Activated B cell treated with CpG ODN at 0.5 μM for 24 hours (primary cell): ENCODE results near the gene UQCRH. TPM values are rescaled to one million over a fixed set of nuclear protein-coding genes. Genes with fewer than 3 reads are reported as not detected.

Experiments used
- ATAC-seq: fragments of 200-7000 bp; cut with Tn5 transposase; one replicate; pipeline ENCODE4 v1.10.0; 2021; ENCODE audit warnings: low read depth, mild to moderate bottlenecking, moderate library complexity
- CTCF ChIA-PET: fragments of 350-600 bp; sonication (Branson Sonifier 250); formaldehyde crosslinking; loops from one replicate; lab custom pipeline; 2021; ENCODE audit warnings: antibody characterized with exemption; lab: Charles Lee
- POLR2A ChIA-PET: fragments of 350-600 bp; sonication (Branson Sonifier 250); formaldehyde crosslinking; loops from one replicate; lab custom pipeline; 2021; ENCODE audit warnings: antibody characterized with exemption; lab: Charles Lee
- DNase-seq: peaks from one replicate; pipeline ENCODE4 v3.0.0; 2022
- H3K27ac Mint-ChIP-seq: one replicate; pipeline ENCODE4 v1.8.0; 2020; ENCODE audit warnings: mixed read lengths
- H3K27me3 Mint-ChIP-seq: one replicate; pipeline ENCODE4 v1.8.0; 2021; ENCODE audit warnings: mixed read lengths
- H3K36me3 Mint-ChIP-seq: one replicate; pipeline ENCODE4 v1.8.0; 2021; ENCODE audit warnings: low read depth, mixed read lengths
- H3K4me1 Mint-ChIP-seq: one replicate; pipeline ENCODE4 v1.8.0; 2021; ENCODE audit warnings: mixed read lengths
- H3K4me3 Mint-ChIP-seq: one replicate; pipeline ENCODE4 v1.8.0; 2020; ENCODE audit warnings: mild to moderate bottlenecking, mixed read lengths
- H3K9me3 Mint-ChIP-seq: one replicate; pipeline ENCODE4 v1.8.0; 2020; ENCODE audit warnings: mixed read lengths
- CTCF ChIP-seq: fragments of 200-600 bp; IDR thresholded peaks from one replicate; pipeline ENCODE4 v1.8.0; 2022; ENCODE audit warnings: antibody characterized with exemption, mild to moderate bottlenecking
- intact Hi-C: fragments of 100-400 bp; cut with micrococcal nuclease; formaldehyde crosslinking; loops from one replicate; pipeline ENCODE4 v1.15.1; 2024
- total RNA-seq: library from RNA; stranded (reverse); gene quantifications from 2 replicates; pipeline ENCODE4 v1.2.3, GENCODE V29; 2022

UQCRH gene
- total RNA-seq, 1 donor from 2014 or later: 243 TPM

DNA sequence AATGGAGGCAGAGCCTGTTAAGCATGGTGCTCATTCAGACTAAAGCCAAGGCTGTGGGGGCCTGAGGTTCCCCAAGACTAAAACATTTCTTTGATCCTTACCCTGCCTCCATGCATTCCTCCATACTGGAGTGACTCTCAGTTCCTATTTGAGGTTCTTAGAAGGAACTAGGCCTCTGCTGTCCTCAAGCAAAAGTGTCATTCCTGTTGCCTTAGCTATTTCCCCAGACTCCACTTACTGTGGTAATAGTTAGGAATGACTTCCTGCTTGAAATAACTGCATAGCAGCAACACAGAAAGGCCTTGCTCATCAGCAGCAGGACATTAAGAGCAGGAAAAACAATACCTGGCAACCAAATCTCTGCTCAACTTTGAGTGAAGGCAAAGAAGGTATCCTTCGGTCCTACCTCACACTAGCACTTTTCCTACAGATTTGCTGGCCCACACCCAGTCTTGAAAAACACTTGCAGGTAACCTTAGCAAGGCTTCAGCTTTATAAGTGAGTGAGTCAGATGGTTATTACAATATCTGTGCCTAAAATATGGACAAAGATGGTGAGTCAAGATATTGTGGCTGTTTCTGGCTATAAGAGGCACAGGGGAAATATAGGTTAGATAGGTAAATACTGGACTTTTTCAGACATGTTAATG lies 14.9 kb upstream of the UQCRH start:
- DNase-seq: no peak
- intact Hi-C loops: no loop called here
- CTCF ChIA-PET: no interaction called here
- Mint-ChIP-seq H3K9me3 (no peaks in the 10 kb centered on the region), H3K27ac (no peak overlapping the region), H3K4me1 (no peaks in the 10 kb centered on the region), H3K27me3 (no peaks in the 10 kb centered on the region), H3K4me3 (no peak overlapping the region), H3K36me3 (peaks cover 61% of the 10 kb centered on the region)
- no peak for TF ChIP-seq CTCF
- no peak for ATAC-seq
- POLR2A ChIA-PET: no interaction called here

DNA sequence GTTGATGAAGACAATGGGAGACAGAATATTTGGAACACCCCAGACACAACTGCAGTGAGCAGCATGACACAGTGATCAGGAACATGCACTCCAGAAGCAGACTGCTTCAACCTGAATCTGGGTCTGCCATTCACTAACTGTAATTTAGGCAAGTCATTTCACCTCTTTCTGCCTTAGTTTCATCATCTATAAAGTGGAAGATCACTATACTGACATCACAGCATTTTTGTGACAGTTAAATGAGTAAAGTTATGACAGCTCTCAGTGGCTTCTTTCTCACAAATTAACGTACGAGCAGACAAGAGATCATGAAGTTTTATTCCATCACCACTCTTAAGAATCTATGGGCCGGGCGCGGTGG lies 14.4 kb upstream of the UQCRH start:
- POLR2A ChIA-PET: no interaction called here
- CTCF ChIA-PET: no interaction called here

DNA sequence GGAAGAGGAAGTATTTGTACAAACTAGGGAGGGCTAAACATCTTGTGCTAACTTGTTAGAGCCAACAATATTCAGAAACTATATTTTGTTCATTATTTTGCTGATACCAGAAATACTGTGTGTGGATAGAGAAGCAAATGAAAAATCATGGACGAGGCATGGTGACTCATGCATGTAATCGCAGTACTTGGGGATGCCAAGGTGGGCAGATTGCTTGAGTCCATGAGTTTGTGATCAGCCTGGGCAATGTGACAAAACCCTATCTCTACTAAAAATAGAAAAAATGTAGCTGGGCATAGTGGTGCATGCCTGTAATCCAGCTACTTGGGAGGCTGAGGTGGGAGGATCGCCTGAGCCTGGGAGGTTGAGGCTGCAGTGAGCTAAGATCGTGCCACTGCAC lies 13.5 kb upstream of the UQCRH start:
- H3K4me1 Mint-ChIP-seq: no peaks in the 10 kb centered on the region
- no peaks in the 10 kb centered on the region for H3K27me3 Mint-ChIP-seq
- POLR2A ChIA-PET: interaction anchor here (1.5 kb wide), 1 partner anchor 13 kb away, joined by 4 read pairs; the partner anchor contains the start of genes LRRC41 and UQCRH
- no peak for DNase-seq
- CTCF ChIA-PET: no interaction called here
- no peak overlapping the region for H3K27ac Mint-ChIP-seq
- no peak overlapping the region for H3K4me3 Mint-ChIP-seq
- intact Hi-C loops: no loop called here
- no peaks in the 10 kb centered on the region for H3K9me3 Mint-ChIP-seq
- H3K36me3 Mint-ChIP-seq: peaks cover 52% of the 10 kb centered on the region
- no peak for TF ChIP-seq CTCF
- ATAC-seq: no peak

More for the DNA sequence above, 14.4 kb upstream of the UQCRH start:
- no peak for DNase-seq
- Mint-ChIP-seq H3K36me3 (peaks cover 59% of the 10 kb centered on the region), H3K27me3 (no peaks in the 10 kb centered on the region), H3K4me1 (no peaks in the 10 kb centered on the region), H3K9me3 (no peaks in the 10 kb centered on the region), H3K4me3 (no peak overlapping the region), H3K27ac (no peak overlapping the region)
- TF ChIP-seq CTCF: no peak
- intact Hi-C loops: no loop called here
- no peak for ATAC-seq

- no peak for ATAC-seq
- intact Hi-C loops: no loop called here
- CTCF ChIA-PET: interaction anchor here (9.9 kb wide), 1 partner anchor 52 kb away, joined by 62 read pairs; no protein-coding TSS in a partner anchor
- TF ChIP-seq CTCF: no peak
- Mint-ChIP-seq H3K4me1 (peaks cover under 1% of the 10 kb centered on the region), H3K27me3 (no peaks in the 10 kb centered on the region), H3K9me3 (no peaks in the 10 kb centered on the region), H3K27ac (no peak overlapping the region), H3K36me3 (peaks cover 46% of the 10 kb centered on the region), H3K4me3 (no peak overlapping the region)
- POLR2A ChIA-PET: no interaction called here
- no peak for DNase-seq
These were observed 8.2 kb upstream of the UQCRH start for GRCh38 chr1:46295306-46295705.

GRCh38 chr1:46298387-46298786 lies 5.1 kb upstream of the UQCRH start:
- H3K4me1 Mint-ChIP-seq: peaks cover 20% of the 10 kb centered on the region
- intact Hi-C loops: no loop called here
- no peak overlapping the region for H3K27ac Mint-ChIP-seq
- ChIA-PET CTCF (interaction anchor here (9.9 kb wide), 1 partner anchor 49 kb away, joined by 62 read pairs; no protein-coding TSS in a partner anchor), POLR2A (interaction anchor here (1.0 kb wide), 1 partner anchor 45 kb away, joined by 4 read pairs; no protein-coding TSS in a partner anchor)
- H3K27me3 Mint-ChIP-seq: no peaks in the 10 kb centered on the region
- no peaks in the 10 kb centered on the region for H3K9me3 Mint-ChIP-seq
- peaks cover 43% of the 10 kb centered on the region for H3K36me3 Mint-ChIP-seq
- TF ChIP-seq CTCF: no peak
- ATAC-seq (no peak), DNase-seq (no peak)
- no peak overlapping the region for H3K4me3 Mint-ChIP-seq
